ENCODE results near the gene CALHM4. TPM values are rescaled to one million over a fixed set of nuclear protein-coding genes. Genes with fewer than 3 reads are reported as not detected.

Gene CALHM4
- total and polyA plus RNA-seq, 2 of the 13 experiments (the other 11 are each of a cell fraction or from before 2014, with no cell fraction given) = not detected

GRCh38 chr6:116507324-116507723 lies 46.2 kb upstream of the CALHM4 start (continued):
- TF ChIP-seq GMEB2 (CRISPR knock-in tag; IDR thresholded peaks at IDR 0.05; ENCODE audit: low read depth) = no peak
- TF ChIP-seq ZNF747 (CRISPR knock-in tag; IDR thresholded peaks at IDR 0.05; ENCODE audit: borderline replicate concordance) = no peak
- TF ChIP-seq ZNF44 (CRISPR knock-in tag; IDR thresholded peaks at IDR 0.05) = no peak
- TF ChIP-seq ZNF101 (CRISPR knock-in tag; IDR thresholded peaks at IDR 0.05; ENCODE audit: borderline replicate concordance, low read depth) = no peak
- no peak for TF ChIP-seq ZNF337 (CRISPR knock-in tag; IDR thresholded peaks at IDR 0.05; ENCODE audit: borderline replicate concordance, low read depth)

- Histone ChIP-seq H3K9ac (ENCODE audit: insufficient read depth, low read depth, low read length) (no peak overlapping the region), H3K4me3 (replicated peaks in 1 of 3; ENCODE audit: insufficient read depth in 1 of 3, low read depth in 2 of 3, low read length in 3 of 3) (no peak overlapping the region), H3K36me3 (replicated peaks in 1 of 2; ENCODE audit: control insufficient read depth in 1 of 2, insufficient read depth in 2 of 2, low read length in 2 of 2) (no peaks in the 10 kb centered on the region), H3K27me3 (ENCODE audit: control insufficient read depth in 1 of 2, insufficient read depth in 2 of 2, low read length in 2 of 2) (no peaks in the 10 kb centered on the region), H2AFZ (ENCODE audit: low read length) (no peak overlapping the region), H3K79me2 (ENCODE audit: insufficient read depth, low read length) (no peaks in the 10 kb centered on the region), H3K9me3 (ENCODE audit: low read length) (no peaks in the 10 kb centered on the region), H4K20me1 (ENCODE audit: insufficient read depth, low read length) (no peaks in the 10 kb centered on the region), H3K27ac (ENCODE audit: extremely low read length, insufficient read depth, low read length) (no peak overlapping the region), H3K4me2 (ENCODE audit: low read depth, low read length) (no peak overlapping the region), H3K4me1 (ENCODE audit: insufficient read depth, low read length) (no peaks in the 10 kb centered on the region)
- no TSS peak for BruUV-seq (replicated peaks)
- intact Hi-C loops (cut with micrococcal nuclease; ENCODE audit: unreplicated experiment) = no loop called here
- ChIA-PET CTCF (ENCODE audit: low intra/inter-chr PET ratio, low total read pairs) (no interaction called here), POLR2A (no interaction called here)
- in situ Hi-C loops (cut with HindIII; ENCODE audit: extremely low pct_ligation_motif_present, low pct_unique_long_range_greater_than_20kb) = no loop called here
- ATAC-seq = no peak
- no peak for DNase-seq (ENCODE audit: low spot score)
- no peak for FAIRE-seq
- no peak for TF ChIP-seq MIXL1 (CRISPR knock-in tag; IDR thresholded peaks at IDR 0.05)
- no peak for TF ChIP-seq ZNF362 (CRISPR knock-in tag; IDR thresholded peaks at IDR 0.05; ENCODE audit: borderline replicate concordance)
- TF ChIP-seq ZNF589 (CRISPR knock-in tag; conservative IDR thresholded peaks at IDR 0.05) = no peak
These were observed 45.0 kb upstream of the CALHM4 start for GRCh38 chr6:116508527-116508926.
